ENCODE results near the gene SRD5A3.

The SRD5A3 gene

GRCh38 chr4:55407764-55408163, 61.7 kb downstream of the SRD5A3 start:
- H4K20me1 ChIP-seq (ENCODE audit: control insufficient read depth, insufficient read depth, low read depth, low read length): peaks cover 15% of the 10 kb centered on the region; the same call in 1 of the 2 replicates
- H3K27me3 ChIP-seq (ENCODE audit: control insufficient read depth, low read length): no peaks in the 10 kb centered on the region
- peaks cover 14% of the 10 kb centered on the region for H3K4me1 ChIP-seq (ENCODE audit: control insufficient read depth, low read length)
- no peak overlapping the region for H3K4me2 ChIP-seq (ENCODE audit: low read length)
- peaks cover 95% of the 10 kb centered on the region for H3K79me2 ChIP-seq (ENCODE audit: control insufficient read depth, low read length)
- peaks cover 89% of the 10 kb centered on the region for H3K36me3 ChIP-seq (ENCODE audit: control insufficient read depth, low read length)
- TF ChIP-seq CTCF (IDR thresholded peaks at IDR 0.05; ENCODE audit: low read depth, low read length, poor library complexity, severe bottlenecking): no peak
- TF ChIP-seq EZH2phosphoT487 (IDR thresholded peaks at IDR 0.05; ENCODE audit: borderline replicate concordance, low read length): no peak
- no peaks in the 10 kb centered on the region for H3K9me3 ChIP-seq (ENCODE audit: control insufficient read depth, insufficient read depth, low read length)
- H3K27ac ChIP-seq (ENCODE audit: low read depth, low read length): no peak overlapping the region
- H3K9me2 ChIP-seq (replicated peaks; ENCODE audit: control insufficient read depth, low read length): no peaks in the 10 kb centered on the region
- no peak overlapping the region for H3K4me3 ChIP-seq (ENCODE audit: low read length)
- H3F3A ChIP-seq (ENCODE audit: control insufficient read depth, insufficient read depth): 0 out of 2 replicates have a peak, but pooled peaks cover 2% of the 10 kb centered on the region

- Histone ChIP-seq H3K4me1 (ENCODE audit: control insufficient read depth, low read length) (peaks cover 14% of the 10 kb centered on the region), H3K27ac (ENCODE audit: low read depth, low read length) (no peak overlapping the region), H3K4me2 (ENCODE audit: low read length) (no peak overlapping the region)
These were observed 63.6 kb downstream of the SRD5A3 start for GRCh38 chr4:55409468-55410171.

GRCh38 chr4:55410431-55410830, 64.4 kb downstream of the SRD5A3 start:
- Histone ChIP-seq H3K79me2 (ENCODE audit: control insufficient read depth, low read length) (peaks cover 90% of the 10 kb centered on the region), H3K27ac (ENCODE audit: low read depth, low read length) (no peak overlapping the region)

More at GRCh38 chr4:55409468-55410171, 63.6 kb downstream of the SRD5A3 start:
- peaks cover 15% of the 10 kb centered on the region; the same call in 1 of the 2 replicates for H4K20me1 ChIP-seq (ENCODE audit: control insufficient read depth, insufficient read depth, low read depth, low read length)
- peaks cover 80% of the 10 kb centered on the region for H3K36me3 ChIP-seq (ENCODE audit: control insufficient read depth, low read length)
- peaks cover 90% of the 10 kb centered on the region for H3K79me2 ChIP-seq (ENCODE audit: control insufficient read depth, low read length)
- no peaks in the 10 kb centered on the region for H3K27me3 ChIP-seq (ENCODE audit: control insufficient read depth, low read length)
- TF ChIP-seq CTCF (IDR thresholded peaks at IDR 0.05; ENCODE audit: low read depth, low read length, poor library complexity, severe bottlenecking) (no peak), EZH2phosphoT487 (IDR thresholded peaks at IDR 0.05; ENCODE audit: borderline replicate concordance, low read length) (no peak)
- no peaks in the 10 kb centered on the region for H3K9me3 ChIP-seq (ENCODE audit: control insufficient read depth, insufficient read depth, low read length)
- no peaks in the 10 kb centered on the region for H3K9me2 ChIP-seq (replicated peaks; ENCODE audit: control insufficient read depth, low read length)
- H3K4me3 ChIP-seq (ENCODE audit: low read length): no peak overlapping the region
- H3F3A ChIP-seq (ENCODE audit: control insufficient read depth, insufficient read depth): 0 out of 2 replicates have a peak, but pooled peaks cover 2% of the 10 kb centered on the region

More at GRCh38 chr4:55410431-55410830, 64.4 kb downstream of the SRD5A3 start:
- no peak for TF ChIP-seq EZH2phosphoT487 (IDR thresholded peaks at IDR 0.05; ENCODE audit: borderline replicate concordance, low read length)
- TF ChIP-seq CTCF (IDR thresholded peaks at IDR 0.05; ENCODE audit: low read depth, low read length, poor library complexity, severe bottlenecking): no peak
- H3K4me3 ChIP-seq (ENCODE audit: low read length): no peak overlapping the region
- no peaks in the 10 kb centered on the region for H3K27me3 ChIP-seq (ENCODE audit: control insufficient read depth, low read length)
- H3K9me3 ChIP-seq (ENCODE audit: control insufficient read depth, insufficient read depth, low read length): no peaks in the 10 kb centered on the region
- peaks cover 80% of the 10 kb centered on the region for H3K36me3 ChIP-seq (ENCODE audit: control insufficient read depth, low read length)
- 0 out of 2 replicates have a peak, but pooled peaks cover 2% of the 10 kb centered on the region for H3F3A ChIP-seq (ENCODE audit: control insufficient read depth, insufficient read depth)
- no peaks in the 10 kb centered on the region for H3K9me2 ChIP-seq (replicated peaks; ENCODE audit: control insufficient read depth, low read length)
- peaks cover 14% of the 10 kb centered on the region for H3K4me1 ChIP-seq (ENCODE audit: control insufficient read depth, low read length)
- H3K4me2 ChIP-seq (ENCODE audit: low read length): no peak overlapping the region
- peaks cover 12% of the 10 kb centered on the region; the same call in 1 of the 2 replicates for H4K20me1 ChIP-seq (ENCODE audit: control insufficient read depth, insufficient read depth, low read depth, low read length)

Data from DOHH2 (cell line).